ENCODE results near the gene ALKBH3.

Gene ALKBH3

DNA sequence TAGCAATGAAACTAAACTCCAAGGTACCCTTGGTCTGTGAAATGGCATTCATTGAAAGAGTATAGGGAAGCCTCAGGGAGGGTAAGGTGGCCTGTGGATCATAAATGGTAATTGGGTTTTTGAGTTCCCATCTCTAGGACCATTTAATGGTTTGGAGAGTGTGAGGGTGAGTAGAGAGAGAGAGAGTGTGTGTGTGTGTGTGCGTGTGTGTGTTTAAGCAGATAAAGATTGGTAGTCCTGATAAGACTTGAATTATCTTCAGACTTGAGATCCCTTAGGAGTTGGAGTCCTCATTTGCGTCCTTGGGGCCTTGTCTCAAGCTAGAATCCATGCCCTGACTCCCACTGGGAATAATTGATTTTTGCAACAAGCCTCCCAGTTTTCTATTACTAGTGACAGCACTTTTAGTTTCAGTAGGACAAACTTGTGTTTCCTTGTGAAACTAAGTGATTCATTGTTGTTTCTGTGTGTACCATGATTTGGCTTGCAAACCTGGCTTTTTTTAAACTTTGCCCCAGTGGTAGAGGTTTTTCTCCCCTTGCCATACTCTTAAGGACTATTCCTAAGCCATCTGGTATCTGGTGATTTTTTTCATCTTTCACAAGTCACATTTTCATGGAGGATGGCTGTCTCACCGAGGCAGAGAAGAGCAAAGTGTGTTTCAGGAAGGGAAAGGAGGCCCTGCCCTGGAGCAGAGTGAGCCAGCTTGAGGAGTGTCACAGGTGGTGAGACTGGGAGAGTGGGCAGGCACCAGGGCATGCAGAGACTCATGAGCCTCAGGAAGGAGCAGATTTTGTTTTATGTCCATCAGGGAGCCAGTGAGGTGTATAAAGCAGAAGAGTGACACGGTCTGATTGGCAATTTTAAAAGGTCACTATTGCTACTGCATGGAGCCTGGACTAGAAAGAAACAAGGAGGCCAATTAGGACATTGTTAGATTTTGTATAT lies 26.7 kb downstream of the ALKBH3 start:
- ATAC-seq, result no peak
- TF ChIP-seq SNAI2 (CRISPR knock-in tag; IDR thresholded peaks at IDR 0.05), result no peak
- TF ChIP-seq OSR1 (CRISPR knock-in tag; IDR thresholded peaks at IDR 0.05), result no peak
- TF ChIP-seq ZC3H10 (CRISPR knock-in tag; IDR thresholded peaks at IDR 0.05), result no peak
- TF ChIP-seq GLIS3 (CRISPR knock-in tag; IDR thresholded peaks at IDR 0.05), result no peak
- no peak for TF ChIP-seq ESRRG (CRISPR knock-in tag; IDR thresholded peaks at IDR 0.05)
- TF ChIP-seq RARB (CRISPR knock-in tag; IDR thresholded peaks at IDR 0.05), result no peak
- TF ChIP-seq CSDC2 (CRISPR knock-in tag; IDR thresholded peaks at IDR 0.05), result no peak
- TF ChIP-seq, protein P1, sequence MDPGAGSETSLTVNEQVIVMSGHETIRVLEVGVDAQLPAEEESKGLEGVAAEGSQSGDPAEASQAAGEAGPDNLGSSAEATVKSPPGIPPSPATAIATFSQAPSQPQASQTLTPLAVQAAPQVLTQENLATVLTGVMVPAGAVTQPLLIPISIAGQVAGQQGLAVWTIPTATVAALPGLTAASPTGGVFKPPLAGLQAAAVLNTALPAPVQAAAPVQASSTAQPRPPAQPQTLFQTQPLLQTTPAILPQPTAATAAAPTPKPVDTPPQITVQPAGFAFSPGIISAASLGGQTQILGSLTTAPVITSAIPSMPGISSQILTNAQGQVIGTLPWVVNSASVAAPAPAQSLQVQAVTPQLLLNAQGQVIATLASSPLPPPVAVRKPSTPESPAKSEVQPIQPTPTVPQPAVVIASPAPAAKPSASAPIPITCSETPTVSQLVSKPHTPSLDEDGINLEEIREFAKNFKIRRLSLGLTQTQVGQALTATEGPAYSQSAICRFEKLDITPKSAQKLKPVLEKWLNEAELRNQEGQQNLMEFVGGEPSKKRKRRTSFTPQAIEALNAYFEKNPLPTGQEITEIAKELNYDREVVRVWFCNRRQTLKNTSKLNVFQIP (CRISPR knock-in tag; IDR thresholded peaks at IDR 0.05; ENCODE audit: borderline replicate concordance, low read depth), result no peak
- no peak for TF ChIP-seq ZNF565 (CRISPR knock-in tag; conservative IDR thresholded peaks at IDR 0.05; ENCODE audit: low read depth)
- TF ChIP-seq, protein P2, sequence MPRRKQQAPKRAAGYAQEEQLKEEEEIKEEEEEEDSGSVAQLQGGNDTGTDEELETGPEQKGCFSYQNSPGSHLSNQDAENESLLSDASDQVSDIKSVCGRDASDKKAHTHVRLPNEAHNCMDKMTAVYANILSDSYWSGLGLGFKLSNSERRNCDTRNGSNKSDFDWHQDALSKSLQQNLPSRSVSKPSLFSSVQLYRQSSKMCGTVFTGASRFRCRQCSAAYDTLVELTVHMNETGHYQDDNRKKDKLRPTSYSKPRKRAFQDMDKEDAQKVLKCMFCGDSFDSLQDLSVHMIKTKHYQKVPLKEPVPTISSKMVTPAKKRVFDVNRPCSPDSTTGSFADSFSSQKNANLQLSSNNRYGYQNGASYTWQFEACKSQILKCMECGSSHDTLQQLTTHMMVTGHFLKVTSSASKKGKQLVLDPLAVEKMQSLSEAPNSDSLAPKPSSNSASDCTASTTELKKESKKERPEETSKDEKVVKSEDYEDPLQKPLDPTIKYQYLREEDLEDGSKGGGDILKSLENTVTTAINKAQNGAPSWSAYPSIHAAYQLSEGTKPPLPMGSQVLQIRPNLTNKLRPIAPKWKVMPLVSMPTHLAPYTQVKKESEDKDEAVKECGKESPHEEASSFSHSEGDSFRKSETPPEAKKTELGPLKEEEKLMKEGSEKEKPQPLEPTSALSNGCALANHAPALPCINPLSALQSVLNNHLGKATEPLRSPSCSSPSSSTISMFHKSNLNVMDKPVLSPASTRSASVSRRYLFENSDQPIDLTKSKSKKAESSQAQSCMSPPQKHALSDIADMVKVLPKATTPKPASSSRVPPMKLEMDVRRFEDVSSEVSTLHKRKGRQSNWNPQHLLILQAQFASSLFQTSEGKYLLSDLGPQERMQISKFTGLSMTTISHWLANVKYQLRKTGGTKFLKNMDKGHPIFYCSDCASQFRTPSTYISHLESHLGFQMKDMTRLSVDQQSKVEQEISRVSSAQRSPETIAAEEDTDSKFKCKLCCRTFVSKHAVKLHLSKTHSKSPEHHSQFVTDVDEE (CRISPR knock-in tag; IDR thresholded peaks at IDR 0.05), result no peak
- no peak for TF ChIP-seq TOX (CRISPR knock-in tag; IDR thresholded peaks at IDR 0.05; ENCODE audit: borderline replicate concordance)
- no peak for TF ChIP-seq ARNTL (CRISPR knock-in tag; IDR thresholded peaks at IDR 0.05; ENCODE audit: borderline replicate concordance, low read depth)
- no peak for TF ChIP-seq ZNF70 (CRISPR knock-in tag; IDR thresholded peaks at IDR 0.05)
- TF ChIP-seq ZNF8 (CRISPR knock-in tag; IDR thresholded peaks at IDR 0.05), result no peak
- TF ChIP-seq ZFP30 (CRISPR knock-in tag; IDR thresholded peaks at IDR 0.05), result no peak
- TF ChIP-seq, protein P3, sequence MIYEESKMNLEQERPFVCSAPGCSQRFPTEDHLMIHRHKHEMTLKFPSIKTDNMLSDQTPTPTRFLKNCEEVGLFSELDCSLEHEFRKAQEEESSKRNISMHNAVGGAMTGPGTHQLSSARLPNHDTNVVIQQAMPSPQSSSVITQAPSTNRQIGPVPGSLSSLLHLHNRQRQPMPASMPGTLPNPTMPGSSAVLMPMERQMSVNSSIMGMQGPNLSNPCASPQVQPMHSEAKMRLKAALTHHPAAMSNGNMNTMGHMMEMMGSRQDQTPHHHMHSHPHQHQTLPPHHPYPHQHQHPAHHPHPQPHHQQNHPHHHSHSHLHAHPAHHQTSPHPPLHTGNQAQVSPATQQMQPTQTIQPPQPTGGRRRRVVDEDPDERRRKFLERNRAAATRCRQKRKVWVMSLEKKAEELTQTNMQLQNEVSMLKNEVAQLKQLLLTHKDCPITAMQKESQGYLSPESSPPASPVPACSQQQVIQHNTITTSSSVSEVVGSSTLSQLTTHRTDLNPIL (CRISPR knock-in tag; IDR thresholded peaks at IDR 0.05; ENCODE audit: low read depth), result no peak

DNA sequence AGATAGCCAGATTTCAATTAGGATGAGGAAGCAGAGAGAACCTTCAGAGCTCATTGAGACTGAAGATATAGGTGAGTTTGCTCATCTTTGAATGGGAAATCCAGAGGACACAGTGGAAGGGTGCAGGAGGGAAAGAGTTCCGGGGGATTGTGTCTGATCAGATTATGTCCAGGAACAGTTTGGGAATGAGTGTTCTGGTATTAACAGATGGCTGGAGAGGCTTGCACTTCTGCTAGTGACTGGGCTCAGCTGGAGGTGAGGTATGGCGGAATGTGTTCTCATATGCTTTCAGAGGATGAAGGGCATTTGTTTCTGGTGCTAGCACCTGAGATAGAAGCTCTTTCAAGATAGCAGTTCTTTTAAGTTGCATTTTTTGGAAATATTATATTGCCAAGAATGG lies 27.6 kb downstream of the ALKBH3 start:
- TF ChIP-seq ZFP3 (CRISPR knock-in tag; IDR thresholded peaks at IDR 0.05) (no peak), ZNF70 (CRISPR knock-in tag; IDR thresholded peaks at IDR 0.05) (0 out of 2 replicates have a peak, but pooled peaks have one; percentile 15), PPARA (CRISPR knock-in tag; IDR thresholded peaks at IDR 0.05; ENCODE audit: borderline replicate concordance) (no peak), TCF4 (CRISPR knock-in tag; IDR thresholded peaks at IDR 0.05; ENCODE audit: borderline replicate concordance) (peak; percentile 52; the same call in 1 of the 2 replicates), SNAI2 (CRISPR knock-in tag; IDR thresholded peaks at IDR 0.05) (no peak), OSR1 (CRISPR knock-in tag; IDR thresholded peaks at IDR 0.05) (no peak), BACH2 (CRISPR knock-in tag; IDR thresholded peaks at IDR 0.05; ENCODE audit: borderline replicate concordance) (no peak), ARNTL (CRISPR knock-in tag; IDR thresholded peaks at IDR 0.05; ENCODE audit: borderline replicate concordance, low read depth) (no peak), TOX (CRISPR knock-in tag; IDR thresholded peaks at IDR 0.05; ENCODE audit: borderline replicate concordance) (no peak), ZC3H10 (CRISPR knock-in tag; IDR thresholded peaks at IDR 0.05) (no peak)
- TF ChIP-seq, protein P2 (CRISPR knock-in tag; IDR thresholded peaks at IDR 0.05), result peak; percentile 32; the same call in 1 of the 2 replicates
- TF ChIP-seq, protein P4, sequence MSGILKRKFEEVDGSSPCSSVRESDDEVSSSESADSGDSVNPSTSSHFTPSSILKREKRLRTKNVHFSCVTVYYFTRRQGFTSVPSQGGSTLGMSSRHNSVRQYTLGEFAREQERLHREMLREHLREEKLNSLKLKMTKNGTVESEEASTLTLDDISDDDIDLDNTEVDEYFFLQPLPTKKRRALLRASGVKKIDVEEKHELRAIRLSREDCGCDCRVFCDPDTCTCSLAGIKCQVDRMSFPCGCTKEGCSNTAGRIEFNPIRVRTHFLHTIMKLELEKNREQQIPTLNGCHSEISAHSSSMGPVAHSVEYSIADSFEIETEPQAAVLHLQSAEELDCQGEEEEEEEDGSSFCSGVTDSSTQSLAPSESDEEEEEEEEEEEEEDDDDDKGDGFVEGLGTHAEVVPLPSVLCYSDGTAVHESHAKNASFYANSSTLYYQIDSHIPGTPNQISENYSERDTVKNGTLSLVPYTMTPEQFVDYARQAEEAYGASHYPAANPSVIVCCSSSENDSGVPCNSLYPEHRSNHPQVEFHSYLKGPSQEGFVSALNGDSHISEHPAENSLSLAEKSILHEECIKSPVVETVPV (CRISPR knock-in tag; IDR thresholded peaks at IDR 0.05), result no peak

More for the DNA sequence above, 27.6 kb downstream of the ALKBH3 start:
- ATAC-seq, result no peak

Data from SK-N-SH treated with all-trans-retinoic acid at 6 μM for 48 hours (cell line).